ENCODE measurements around the gene ADAP1. TPM values are rescaled to one million over a fixed set of nuclear protein-coding genes. Genes with fewer than 3 reads are reported as not detected.

Gene ADAP1
- polyA plus RNA-seq, 2 donors, result 5.8 to 25.7 TPM

- no peak overlapping the region for H3K27ac ChIP-seq (ENCODE audit: low read depth in 2 of 2, low read length in 1 of 2)
- peaks cover 0 to 2% of the 10 kb centered on the region in 2 donors for H3K4me1 ChIP-seq (ENCODE audit: control insufficient read depth in 2 of 2, insufficient read depth in 2 of 2, low read length in 1 of 2)
- 64 to 69% methylated on average over 14 to 15 of the region's 15 CpGs for WGBS, 2 donors
- H3K4me3 ChIP-seq (ENCODE audit: low read depth in 1 of 2, low read length in 2 of 2), result no peak overlapping the region
- no peaks in the 10 kb centered on the region for H3K9me3 ChIP-seq (ENCODE audit: control insufficient read depth in 2 of 2, insufficient read depth in 1 of 2, low read depth in 1 of 2, low read length in 1 of 2)
- H3K27me3 ChIP-seq (ENCODE audit: control insufficient read depth in 1 of 2, insufficient read depth in 2 of 2, low read length in 2 of 2), result peaks cover 0 to 2% of the 10 kb centered on the region in 2 donors
- no peaks in the 10 kb centered on the region for H3K36me3 ChIP-seq (ENCODE audit: control insufficient read depth in 2 of 2, insufficient read depth in 2 of 2, low read length in 1 of 2)
These were observed 34.6 kb upstream of the ADAP1 start for GRCh38 chr7:988963-989529.

GRCh38 chr7:988426-988911, 34.0 kb upstream of the ADAP1 start:
- no peak overlapping the region for H3K4me3 ChIP-seq (ENCODE audit: low read depth in 1 of 2, low read length in 2 of 2)
- no peaks in the 10 kb centered on the region for H3K9me3 ChIP-seq (ENCODE audit: control insufficient read depth in 2 of 2, insufficient read depth in 1 of 2, low read depth in 1 of 2, low read length in 1 of 2)
- 34 to 46% methylated on average over 21 to 24 of the region's 24 CpGs for WGBS, 2 donors
- H3K27me3 ChIP-seq (ENCODE audit: control insufficient read depth in 1 of 2, insufficient read depth in 2 of 2, low read length in 2 of 2), result peaks cover 0 to 2% of the 10 kb centered on the region in 2 donors
- no peaks in the 10 kb centered on the region for H3K36me3 ChIP-seq (ENCODE audit: control insufficient read depth in 2 of 2, insufficient read depth in 2 of 2, low read length in 1 of 2)
- H3K27ac ChIP-seq (ENCODE audit: low read depth in 2 of 2, low read length in 1 of 2), result no peak overlapping the region
- peaks cover 0 to 2% of the 10 kb centered on the region in 2 donors for H3K4me1 ChIP-seq (ENCODE audit: control insufficient read depth in 2 of 2, insufficient read depth in 2 of 2, low read length in 1 of 2)

DNA sequence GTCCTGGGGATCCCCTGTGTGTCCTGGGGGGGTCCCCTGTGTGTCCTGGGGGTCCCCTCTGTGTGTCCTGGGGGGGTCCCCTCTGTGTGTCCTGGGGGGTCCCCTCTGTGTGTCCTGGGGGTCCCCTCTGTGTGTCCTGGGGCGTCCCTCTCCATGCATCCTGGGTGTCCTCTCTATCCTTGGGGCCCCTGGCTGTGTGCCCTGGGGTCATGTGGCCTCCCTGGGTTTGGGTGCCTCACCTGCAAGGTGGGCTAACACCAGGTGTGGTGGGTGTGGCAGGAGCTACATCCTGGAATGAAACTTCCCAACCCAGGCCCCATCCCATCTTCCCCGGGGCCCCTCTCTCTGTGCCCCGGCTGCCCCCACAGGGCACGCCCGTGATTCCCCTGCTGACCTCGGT, 33.4 kb upstream of the ADAP1 start:
- no peak overlapping the region for H3K4me3 ChIP-seq (ENCODE audit: low read depth in 1 of 2, low read length in 2 of 2)
- H3K27ac ChIP-seq (ENCODE audit: low read depth in 2 of 2, low read length in 1 of 2), result no peak overlapping the region
- peaks cover 0 to 5% of the 10 kb centered on the region in 2 donors for H3K4me1 ChIP-seq (ENCODE audit: control insufficient read depth in 2 of 2, insufficient read depth in 2 of 2, low read length in 1 of 2)
- H3K9me3 ChIP-seq (ENCODE audit: control insufficient read depth in 2 of 2, insufficient read depth in 1 of 2, low read depth in 1 of 2, low read length in 1 of 2), result no peaks in the 10 kb centered on the region
- H3K27me3 ChIP-seq (ENCODE audit: control insufficient read depth in 1 of 2, insufficient read depth in 2 of 2, low read length in 2 of 2), result peaks cover 0 to 2% of the 10 kb centered on the region in 2 donors
- WGBS, 2 donors, result 57 to 64% methylated on average over 6 of the region's 6 CpGs
- no peaks in the 10 kb centered on the region for H3K36me3 ChIP-seq (ENCODE audit: control insufficient read depth in 2 of 2, insufficient read depth in 2 of 2, low read length in 1 of 2)

GRCh38 chr7:986766-987751, 32.6 kb upstream of the ADAP1 start:
- peaks cover 0 to 2% of the 10 kb centered on the region in 2 donors for H3K27me3 ChIP-seq (ENCODE audit: control insufficient read depth in 1 of 2, insufficient read depth in 2 of 2, low read length in 2 of 2)
- peaks cover 5 to 13% of the 10 kb centered on the region in 2 donors for H3K4me1 ChIP-seq (ENCODE audit: control insufficient read depth in 2 of 2, insufficient read depth in 2 of 2, low read length in 1 of 2)
- 82 to 84% methylated on average over 50 to 56 of the region's 56 CpGs for WGBS, 2 donors
- no peaks in the 10 kb centered on the region for H3K36me3 ChIP-seq (ENCODE audit: control insufficient read depth in 2 of 2, insufficient read depth in 2 of 2, low read length in 1 of 2)
- H3K4me3 ChIP-seq (ENCODE audit: low read depth in 1 of 2, low read length in 2 of 2), result no peak overlapping the region
- no peaks in the 10 kb centered on the region for H3K9me3 ChIP-seq (ENCODE audit: control insufficient read depth in 2 of 2, insufficient read depth in 1 of 2, low read depth in 1 of 2, low read length in 1 of 2)
- H3K27ac ChIP-seq (ENCODE audit: low read depth in 2 of 2, low read length in 1 of 2), result no peak overlapping the region

- Histone ChIP-seq H3K9me3 (ENCODE audit: control insufficient read depth in 2 of 2, insufficient read depth in 1 of 2, low read depth in 1 of 2, low read length in 1 of 2) (no peaks in the 10 kb centered on the region), H3K36me3 (ENCODE audit: control insufficient read depth in 2 of 2, insufficient read depth in 2 of 2, low read length in 1 of 2) (no peaks in the 10 kb centered on the region), H3K4me1 (ENCODE audit: control insufficient read depth in 2 of 2, insufficient read depth in 2 of 2, low read length in 1 of 2) (peaks cover 5 to 15% of the 10 kb centered on the region in 2 donors), H3K27me3 (ENCODE audit: control insufficient read depth in 1 of 2, insufficient read depth in 2 of 2, low read length in 2 of 2) (peaks cover 0 to 2% of the 10 kb centered on the region in 2 donors), H3K4me3 (ENCODE audit: low read depth in 1 of 2, low read length in 2 of 2) (no peak overlapping the region), H3K27ac (ENCODE audit: low read depth in 2 of 2, low read length in 1 of 2) (no peak overlapping the region)
- WGBS, 2 donors, result 54 to 63% methylated on average over 40 to 41 of the region's 41 CpGs
These were observed 31.6 kb upstream of the ADAP1 start for GRCh38 chr7:985915-986741.

DNA sequence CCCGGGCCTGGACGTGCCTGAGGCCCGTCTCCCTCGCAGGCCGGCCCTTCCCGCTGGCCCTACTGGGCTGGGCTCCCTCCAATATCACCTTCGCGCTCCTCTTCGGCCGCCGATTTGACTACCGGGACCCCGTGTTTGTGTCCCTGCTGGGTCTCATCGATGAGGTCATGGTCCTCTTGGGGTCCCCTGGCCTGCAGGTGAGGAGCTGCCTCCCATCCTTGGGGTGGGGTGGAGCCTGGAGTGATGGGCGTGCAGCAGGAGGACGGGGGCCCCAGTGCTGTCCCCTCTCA, 30.6 kb upstream of the ADAP1 start:
- H3K4me1 ChIP-seq (ENCODE audit: control insufficient read depth in 2 of 2, insufficient read depth in 2 of 2, low read length in 1 of 2), result peaks cover 5 to 15% of the 10 kb centered on the region in 2 donors
- H3K36me3 ChIP-seq (ENCODE audit: control insufficient read depth in 2 of 2, insufficient read depth in 2 of 2, low read length in 1 of 2), result no peaks in the 10 kb centered on the region
- no peak overlapping the region for H3K27ac ChIP-seq (ENCODE audit: low read depth in 2 of 2, low read length in 1 of 2)
- no peak overlapping the region for H3K4me3 ChIP-seq (ENCODE audit: low read depth in 1 of 2, low read length in 2 of 2)
- 58 to 73% methylated on average over 16 of the region's 16 CpGs for WGBS, 2 donors
- H3K9me3 ChIP-seq (ENCODE audit: control insufficient read depth in 2 of 2, insufficient read depth in 1 of 2, low read depth in 1 of 2, low read length in 1 of 2), result no peaks in the 10 kb centered on the region
- H3K27me3 ChIP-seq (ENCODE audit: control insufficient read depth in 1 of 2, insufficient read depth in 2 of 2, low read length in 2 of 2), result peaks cover 0 to 2% of the 10 kb centered on the region in 2 donors

DNA sequence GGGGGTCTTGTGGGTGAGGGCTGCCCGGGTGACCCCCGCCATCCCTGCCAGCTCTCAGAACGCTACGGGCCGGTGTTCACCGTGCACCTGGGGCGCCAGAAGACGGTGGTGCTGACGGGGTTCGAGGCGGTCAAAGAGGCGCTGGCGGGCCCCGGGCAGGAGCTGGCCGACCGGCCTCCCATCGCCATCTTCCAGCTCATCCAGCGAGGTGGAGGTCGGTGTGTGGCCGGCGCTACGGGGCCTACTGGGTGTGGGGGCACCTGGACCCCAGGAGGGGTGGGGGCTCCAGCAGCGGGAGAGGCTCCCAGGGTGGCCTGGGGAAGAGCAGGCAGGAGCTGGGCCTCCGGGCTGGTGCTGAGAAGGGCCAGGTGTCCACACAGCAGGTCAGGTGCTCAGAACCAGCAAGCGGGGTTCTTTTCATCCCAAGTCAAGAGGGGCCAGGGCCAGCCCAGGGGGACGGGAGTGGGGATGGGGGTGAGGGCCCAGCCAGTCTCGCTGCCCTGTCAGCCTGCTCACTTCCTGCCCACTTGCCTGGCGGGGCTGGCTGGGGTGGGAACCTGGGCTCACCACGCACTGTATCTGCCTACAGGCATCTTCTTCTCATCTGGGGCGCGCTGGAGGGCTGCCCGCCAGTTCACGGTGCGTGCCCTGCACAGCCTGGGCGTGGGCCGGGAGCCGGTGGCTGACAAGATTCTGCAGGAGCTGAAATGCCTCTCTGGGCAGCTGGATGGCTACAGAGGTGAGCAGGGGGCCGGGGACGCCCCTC, 30.1 kb upstream of the ADAP1 start:
- Histone ChIP-seq H3K4me1 (ENCODE audit: control insufficient read depth in 2 of 2, insufficient read depth in 2 of 2, low read length in 1 of 2) (peaks cover 5 to 15% of the 10 kb centered on the region in 2 donors), H3K27me3 (ENCODE audit: control insufficient read depth in 1 of 2, insufficient read depth in 2 of 2, low read length in 2 of 2) (peaks cover 0 to 2% of the 10 kb centered on the region in 2 donors), H3K36me3 (ENCODE audit: control insufficient read depth in 2 of 2, insufficient read depth in 2 of 2, low read length in 1 of 2) (no peaks in the 10 kb centered on the region), H3K4me3 (ENCODE audit: low read depth in 1 of 2, low read length in 2 of 2) (no peak overlapping the region), H3K9me3 (ENCODE audit: control insufficient read depth in 2 of 2, insufficient read depth in 1 of 2, low read depth in 1 of 2, low read length in 1 of 2) (no peaks in the 10 kb centered on the region), H3K27ac (ENCODE audit: low read depth in 2 of 2, low read length in 1 of 2) (no peak overlapping the region)
- WGBS, 2 donors, result 73 to 83% methylated on average over 36 to 39 of the region's 39 CpGs

GRCh38 chr7:983616-984071, 29.2 kb upstream of the ADAP1 start:
- Histone ChIP-seq H3K4me3 (ENCODE audit: low read depth in 1 of 2, low read length in 2 of 2) (no peak overlapping the region), H3K27me3 (ENCODE audit: control insufficient read depth in 1 of 2, insufficient read depth in 2 of 2, low read length in 2 of 2) (no peaks in the 10 kb centered on the region), H3K9me3 (ENCODE audit: control insufficient read depth in 2 of 2, insufficient read depth in 1 of 2, low read depth in 1 of 2, low read length in 1 of 2) (no peaks in the 10 kb centered on the region), H3K4me1 (ENCODE audit: control insufficient read depth in 2 of 2, insufficient read depth in 2 of 2, low read length in 1 of 2) (peaks cover 5 to 15% of the 10 kb centered on the region in 2 donors), H3K27ac (ENCODE audit: low read depth in 2 of 2, low read length in 1 of 2) (no peak overlapping the region), H3K36me3 (ENCODE audit: control insufficient read depth in 2 of 2, insufficient read depth in 2 of 2, low read length in 1 of 2) (no peaks in the 10 kb centered on the region)
- 74 to 79% methylated on average over 20 of the region's 20 CpGs for WGBS, 2 donors
